NCI-H82 treated with DMSO at 0.1 percent for 48 hours (cell line): ENCODE results near the gene MT1G.
"Not testable (repeated sequence)": the region's sequence is repeated elsewhere in the genome, so short reads cannot be mapped to it uniquely, and the experiment has no call there.

Source experiments
- DNase-seq: peaks from one replicate; lab custom pipeline; 2025; ENCODE audit not compliant: unreplicated experiment; lab: John Stamatoyannopoulos, UW

The MT1G gene

DNA sequence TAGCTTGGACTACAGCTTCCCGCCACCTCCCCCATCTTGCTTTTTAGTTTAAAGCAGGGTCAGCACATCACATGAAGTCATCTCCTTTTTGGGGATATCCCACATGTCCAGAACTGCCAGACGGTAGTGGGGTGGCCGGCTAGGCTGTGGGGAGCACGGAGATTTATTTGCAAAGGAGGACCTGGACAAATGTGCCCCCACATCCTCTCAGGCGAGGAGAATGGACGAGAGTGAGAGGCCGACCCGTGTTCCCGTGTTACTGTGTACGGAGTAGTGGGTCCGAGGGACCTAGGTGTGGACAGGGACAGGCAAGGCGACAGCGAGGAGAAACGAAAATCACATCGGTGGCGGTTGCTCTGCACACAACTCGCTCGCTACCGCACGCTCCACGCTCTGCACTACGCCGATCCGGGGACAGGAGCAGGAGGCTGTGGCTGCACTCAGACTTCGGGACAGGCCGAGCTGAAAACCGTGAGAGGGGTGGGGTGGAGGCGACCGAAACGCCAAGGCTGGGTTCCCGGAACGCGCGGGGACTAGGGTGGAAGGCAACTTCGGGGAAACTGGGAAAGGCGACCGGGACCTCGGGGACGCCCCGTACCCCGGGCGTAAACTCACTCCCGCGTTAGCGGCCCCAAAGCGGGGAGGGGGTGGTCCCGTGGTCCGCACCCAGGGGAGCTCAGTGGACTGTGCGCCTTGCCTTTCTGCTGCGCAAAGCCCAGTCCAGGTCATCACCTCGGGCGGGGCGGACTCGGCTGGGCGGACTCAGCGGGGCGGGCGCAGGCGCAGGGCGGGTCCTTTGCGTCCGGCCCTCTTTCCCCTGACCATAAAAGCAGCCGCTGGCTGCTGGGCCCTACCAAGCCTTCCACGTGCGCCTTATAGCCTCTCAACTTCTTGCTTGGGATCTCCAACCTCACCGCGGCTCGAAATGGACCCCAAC, 29.8 kb downstream of the MT1G start, which contains the start of gene MT1A:
Gene MT1A, plus strand, starts transcription at position 853 of the 937 bp plus-strand sequence. Its CDS starts 73 bp downstream, at position 926.
- DNase-seq, result no peak

DNA sequence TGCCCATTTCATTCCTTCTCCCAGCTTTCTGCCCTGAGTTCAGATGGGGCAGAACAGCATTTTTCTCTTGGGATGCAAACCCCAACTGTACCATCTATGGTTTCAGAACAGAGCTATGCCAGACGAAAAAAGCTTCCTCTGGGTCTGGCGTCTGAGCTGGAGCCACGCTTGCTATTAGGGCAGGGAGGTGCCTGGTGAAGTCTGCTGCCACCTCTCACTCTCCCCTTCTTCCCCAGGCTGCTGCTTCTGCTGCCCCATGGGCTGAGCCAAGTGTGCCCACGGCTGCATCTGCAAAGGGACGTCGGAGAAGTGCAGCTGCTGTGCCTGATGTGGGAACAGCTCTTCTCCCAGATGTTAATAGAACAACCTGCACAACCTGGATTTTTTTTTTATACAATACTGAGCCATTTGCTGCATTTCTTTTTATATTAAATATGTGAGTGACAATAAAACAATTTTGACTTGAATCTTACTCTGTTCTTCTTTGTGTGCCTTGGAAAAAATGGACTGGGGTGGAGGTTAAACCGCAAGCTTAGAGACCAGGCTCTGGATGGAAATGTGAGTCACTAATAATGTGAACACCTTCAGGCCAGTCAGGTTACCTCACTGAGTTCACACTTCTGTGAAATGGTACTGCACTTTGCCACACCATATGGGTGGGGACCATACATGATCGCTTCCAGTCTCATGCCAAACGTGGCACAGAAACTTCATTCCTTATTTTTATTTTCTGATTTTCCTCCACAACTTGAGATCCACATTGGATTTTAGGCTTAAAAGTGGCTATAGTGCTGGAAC, 31.1 kb downstream of the MT1G start:
- DNase-seq, result no peak

DNA sequence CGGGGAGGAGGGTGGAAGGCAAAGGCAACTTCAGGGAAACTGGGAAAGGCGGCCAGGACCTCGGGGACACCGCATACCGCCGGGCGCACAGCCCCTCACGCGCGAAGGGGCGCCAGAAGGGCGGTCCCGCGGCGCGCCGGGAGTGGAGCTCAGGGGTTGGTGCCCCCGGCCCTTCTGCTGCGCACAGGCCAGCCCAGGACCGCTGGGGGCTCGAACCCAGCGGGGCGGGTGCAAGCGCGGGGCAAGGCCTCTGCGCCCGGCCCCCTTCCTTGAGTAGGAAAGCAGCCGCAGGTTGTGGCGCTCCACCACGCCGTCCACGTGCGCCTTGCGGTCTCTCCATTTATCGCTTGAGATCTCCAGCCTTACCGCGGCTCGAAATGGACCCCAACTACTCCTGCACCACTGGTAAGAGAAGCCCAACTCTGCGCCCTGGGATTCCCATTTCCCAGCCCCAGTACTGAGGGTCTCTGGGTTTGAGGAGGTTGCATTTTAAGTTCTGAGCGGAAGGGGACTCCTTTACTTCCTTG, 32.4 kb downstream of the MT1G start:
- DNase-seq, result no peak

DNA sequence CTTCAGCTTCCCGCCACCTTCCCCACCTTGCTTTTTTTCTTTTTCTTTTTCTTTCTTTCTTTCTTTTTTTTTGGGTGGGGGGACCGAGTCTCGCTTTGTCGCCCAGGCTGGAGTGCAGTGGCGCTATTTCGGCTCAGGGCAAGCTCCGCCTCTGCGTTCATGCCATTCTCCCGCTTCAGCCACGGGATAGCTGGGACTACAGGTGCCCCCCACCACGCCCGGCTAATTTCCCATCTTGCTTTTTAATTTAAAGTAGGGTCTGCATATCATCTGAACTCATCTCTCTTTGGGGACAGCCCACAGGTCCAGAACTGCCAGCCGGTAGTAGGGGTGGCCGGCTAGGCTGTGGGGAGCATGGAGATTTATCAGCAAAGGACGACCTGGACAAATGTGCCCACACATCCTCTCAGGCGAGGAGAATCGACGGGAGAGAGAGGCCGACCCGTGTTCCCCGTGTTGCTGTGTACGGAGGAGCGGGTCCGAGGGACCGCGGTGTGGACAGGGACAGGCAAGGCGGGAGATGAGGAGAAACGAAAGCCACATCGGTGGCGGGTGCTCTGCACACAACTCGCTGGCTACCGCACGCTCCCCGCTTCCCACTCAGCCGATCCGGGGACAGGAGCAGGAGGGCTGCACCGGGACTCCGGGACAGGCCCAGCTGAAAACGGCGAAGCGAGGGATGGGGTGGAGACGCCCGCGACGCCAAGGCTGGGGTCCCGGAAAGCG, 33.0 kb downstream of the MT1G start:
- DNase-seq, result no peak

DNA sequence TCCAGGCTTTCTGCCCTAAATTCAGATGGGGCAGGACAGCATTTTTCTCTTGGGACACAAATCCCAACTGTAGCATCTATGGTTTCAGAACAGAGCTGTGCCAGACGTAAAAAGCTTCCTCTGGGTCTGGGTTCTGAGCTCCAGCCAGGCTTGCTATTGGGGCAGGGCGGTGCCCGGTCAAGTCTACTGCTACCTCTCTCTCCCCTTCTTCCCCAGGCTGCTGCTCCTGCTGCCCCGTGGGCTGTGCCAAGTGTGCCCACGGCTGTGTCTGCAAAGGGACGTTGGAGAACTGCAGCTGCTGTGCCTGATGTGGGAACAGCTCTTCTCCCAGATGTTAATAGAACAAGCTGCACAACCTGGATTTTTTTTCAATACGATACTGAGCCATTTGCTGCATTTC, 34.3 kb downstream of the MT1G start:
- no peak for DNase-seq

DNA sequence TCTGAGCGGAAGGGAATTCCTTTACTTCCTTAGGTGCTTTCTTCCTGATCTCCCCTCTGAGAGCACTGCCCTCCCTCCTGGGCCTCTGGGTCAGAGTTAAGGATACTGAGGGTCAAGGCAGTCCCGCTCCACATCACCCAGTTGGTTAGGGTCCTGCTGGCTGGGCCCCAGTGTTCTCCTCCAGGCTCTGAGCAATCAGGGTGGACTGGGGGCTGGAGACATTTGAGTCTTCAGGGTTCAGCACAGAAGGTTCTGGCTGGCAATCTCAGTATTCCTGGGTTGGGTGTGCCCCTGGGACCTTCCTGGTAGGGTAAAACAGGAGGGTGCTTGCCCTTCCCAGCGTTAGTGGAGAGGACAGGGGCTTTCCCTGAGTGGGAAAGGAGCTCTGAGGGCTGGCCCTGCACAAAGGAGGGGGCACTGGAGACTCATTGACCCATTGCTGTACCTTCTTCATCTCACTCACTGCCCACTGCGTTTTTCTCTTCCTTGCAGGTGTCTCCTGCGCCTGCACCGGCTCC, 35.0 kb downstream of the MT1G start:
- no peak for DNase-seq

DNA sequence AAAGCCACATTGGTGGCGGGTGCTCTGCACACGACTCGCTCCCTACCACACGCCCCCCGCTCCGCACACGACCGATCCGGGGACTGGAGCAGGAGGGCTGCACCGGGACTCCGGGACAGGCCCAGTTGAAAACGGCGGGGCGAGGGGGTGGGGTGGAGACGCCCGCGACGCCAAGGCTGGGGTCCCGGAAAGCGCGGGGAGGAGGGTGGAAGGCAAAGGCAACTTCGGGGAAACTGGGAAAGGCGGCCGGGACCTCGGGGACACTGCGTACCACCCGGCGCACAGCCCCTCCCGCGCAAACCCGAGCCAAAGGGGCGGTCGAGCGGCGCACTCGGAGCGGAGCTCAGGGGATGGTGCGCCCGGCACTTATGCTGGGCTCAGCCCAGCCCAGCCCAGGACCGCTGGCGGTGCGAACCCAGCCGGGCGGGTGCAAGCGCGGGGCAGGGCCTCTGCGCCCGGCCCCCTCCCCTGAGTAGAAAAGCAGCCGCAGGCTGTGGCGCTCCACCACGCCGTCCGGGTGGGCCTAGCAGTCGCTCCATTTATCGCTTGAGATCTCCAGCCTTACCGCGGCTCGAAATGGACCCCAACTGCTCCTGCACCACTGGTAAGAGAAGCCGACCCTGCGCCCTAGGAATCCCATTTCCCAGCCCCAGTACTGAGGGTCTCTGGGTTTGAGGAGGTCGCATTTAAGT, 35.6 kb downstream of the MT1G start, which contains the start of gene MT1M:
Gene MT1M, plus strand, starts transcription at position 504 of the 692 bp plus-strand sequence. Its CDS starts 73 bp downstream, at position 577.
- no peak for DNase-seq

DNA sequence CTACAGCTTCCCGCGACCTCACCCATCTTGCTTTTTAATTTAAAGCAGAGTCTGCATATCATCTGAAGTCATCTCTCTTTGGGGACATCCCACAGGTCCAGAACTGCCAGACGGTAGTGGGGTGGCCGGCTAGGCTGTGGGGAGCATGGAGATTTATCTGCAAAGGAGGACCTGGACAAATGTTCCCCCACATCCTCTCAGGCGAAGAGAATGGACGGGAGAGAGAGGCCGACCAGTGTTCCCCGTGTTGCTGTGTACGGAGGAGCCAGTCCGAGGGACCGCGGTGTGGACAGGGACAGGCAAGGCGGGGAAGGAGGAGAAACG, 36.1 kb downstream of the MT1G start:
- DNase-seq, result no peak

DNA sequence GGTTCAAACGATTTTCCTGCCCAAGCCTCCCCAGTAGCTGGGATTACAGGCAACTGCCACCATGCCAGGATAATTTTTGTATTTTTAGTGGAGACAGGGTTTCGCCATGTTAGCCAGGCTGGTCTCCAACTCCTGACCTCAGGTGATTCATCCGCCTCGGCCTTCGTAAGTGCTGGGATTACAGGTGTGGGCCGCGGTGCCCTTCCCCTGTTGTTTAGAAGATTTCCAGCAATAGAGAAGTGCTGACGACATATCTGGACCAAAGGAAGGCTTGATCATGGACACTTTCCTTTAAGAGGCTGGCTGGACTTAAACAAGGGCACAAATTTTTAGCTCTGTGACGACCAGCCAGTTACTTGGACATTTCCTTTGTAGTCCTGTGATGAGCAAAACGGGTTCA, 36.7 kb downstream of the MT1G start:
- no peak for DNase-seq

DNA sequence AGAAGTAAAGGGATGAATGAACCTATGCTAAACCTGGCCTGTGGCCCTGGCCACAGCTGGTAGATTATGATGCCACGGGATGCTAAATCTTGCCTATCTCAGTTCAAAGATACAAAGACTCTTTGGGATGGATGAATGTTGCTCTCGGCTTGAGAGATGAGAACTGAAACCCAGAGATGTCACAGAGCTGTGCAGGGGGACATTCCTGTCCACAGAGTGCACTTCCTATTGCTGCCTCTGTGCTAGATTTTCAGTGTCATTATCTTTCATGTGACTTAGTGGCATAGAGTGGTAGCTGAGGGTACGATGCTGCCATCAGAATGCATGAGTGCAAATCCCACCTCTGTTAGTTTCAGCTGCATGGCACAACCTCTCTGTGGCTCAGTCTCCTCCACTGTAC, 37.7 kb downstream of the MT1G start:
- no peak for DNase-seq

DNA sequence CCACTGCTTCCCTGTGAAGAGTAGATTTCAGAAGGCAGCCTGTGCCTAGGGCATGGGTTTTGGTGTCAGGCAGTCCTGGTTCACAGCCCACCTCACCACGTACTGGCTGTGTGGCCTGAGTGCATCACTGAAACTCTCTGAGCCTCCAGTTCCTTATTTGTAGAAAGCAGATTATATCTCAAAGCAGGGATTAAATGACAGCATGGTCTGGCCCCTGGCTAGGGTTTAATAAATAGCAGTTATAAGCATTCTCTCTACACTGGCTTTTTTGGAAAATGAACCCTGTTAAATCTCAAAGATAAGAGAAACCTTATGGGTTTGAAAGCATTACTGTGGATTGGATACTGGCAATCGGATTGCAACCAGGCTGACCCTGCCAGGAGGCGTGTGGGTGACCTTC, 38.3 kb downstream of the MT1G start:
- no peak for DNase-seq

DNA sequence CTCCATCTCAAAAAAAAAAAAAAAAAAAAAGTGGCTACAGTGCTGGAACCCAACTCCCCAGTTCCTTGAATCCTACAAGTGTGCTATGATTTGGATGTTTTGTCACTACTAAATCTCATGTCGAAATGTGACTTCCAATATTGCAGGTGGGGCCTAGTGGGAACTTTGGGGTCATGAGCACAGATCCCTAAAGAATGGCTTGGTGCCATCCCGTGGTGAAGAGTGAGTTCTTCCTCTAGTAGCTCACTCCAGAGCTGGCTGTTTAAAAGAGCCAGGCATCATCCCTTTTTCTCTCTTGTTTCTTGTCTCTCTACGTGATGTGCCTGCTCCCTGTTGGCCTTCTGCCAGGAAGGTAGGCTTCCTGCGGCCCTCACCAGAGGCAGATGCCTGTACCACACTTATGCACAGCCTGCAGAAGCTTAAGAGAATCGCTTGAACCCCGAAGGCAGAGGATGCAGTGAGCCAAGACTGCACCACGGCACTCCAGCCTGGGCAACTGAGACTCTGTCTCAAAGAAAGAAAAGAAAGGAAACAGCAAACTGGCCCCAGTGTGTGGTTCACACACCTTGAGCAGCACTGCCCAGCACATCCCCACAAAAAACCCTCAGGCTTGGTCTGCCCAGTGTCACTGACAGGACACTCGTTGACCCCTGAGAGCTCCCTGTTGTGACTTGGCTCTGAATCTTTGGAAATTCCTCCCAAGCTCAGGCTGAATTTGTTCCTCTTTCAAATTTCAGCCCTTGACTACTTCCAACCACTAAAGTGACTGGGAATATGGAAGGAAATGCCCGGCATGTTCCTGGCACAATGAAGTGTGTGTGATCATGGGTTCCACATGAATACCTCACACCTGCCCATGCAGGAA, 39.1 kb downstream of the MT1G start:
- DNase-seq, result no peak

DNA sequence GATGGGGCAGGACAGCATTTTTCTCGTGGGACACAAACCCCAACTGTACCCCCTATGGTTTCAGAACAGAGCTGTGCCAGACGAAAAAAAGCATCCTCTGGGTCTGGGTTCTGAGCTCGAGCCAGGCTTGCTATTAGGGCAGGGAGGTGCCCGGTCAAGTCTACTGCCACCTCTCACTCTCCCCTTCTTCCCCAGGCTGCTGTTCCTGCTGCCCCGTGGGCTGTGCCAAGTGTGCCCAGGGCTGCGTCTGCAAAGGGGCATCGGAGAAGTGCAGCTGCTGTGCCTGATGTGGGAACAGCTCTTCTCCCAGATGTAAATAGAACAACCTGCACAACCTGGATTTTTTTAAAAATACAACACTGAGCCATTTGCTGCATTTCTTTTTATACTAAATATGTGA, 41.2 kb downstream of the MT1G start:
- DNase-seq, result no peak

DNA sequence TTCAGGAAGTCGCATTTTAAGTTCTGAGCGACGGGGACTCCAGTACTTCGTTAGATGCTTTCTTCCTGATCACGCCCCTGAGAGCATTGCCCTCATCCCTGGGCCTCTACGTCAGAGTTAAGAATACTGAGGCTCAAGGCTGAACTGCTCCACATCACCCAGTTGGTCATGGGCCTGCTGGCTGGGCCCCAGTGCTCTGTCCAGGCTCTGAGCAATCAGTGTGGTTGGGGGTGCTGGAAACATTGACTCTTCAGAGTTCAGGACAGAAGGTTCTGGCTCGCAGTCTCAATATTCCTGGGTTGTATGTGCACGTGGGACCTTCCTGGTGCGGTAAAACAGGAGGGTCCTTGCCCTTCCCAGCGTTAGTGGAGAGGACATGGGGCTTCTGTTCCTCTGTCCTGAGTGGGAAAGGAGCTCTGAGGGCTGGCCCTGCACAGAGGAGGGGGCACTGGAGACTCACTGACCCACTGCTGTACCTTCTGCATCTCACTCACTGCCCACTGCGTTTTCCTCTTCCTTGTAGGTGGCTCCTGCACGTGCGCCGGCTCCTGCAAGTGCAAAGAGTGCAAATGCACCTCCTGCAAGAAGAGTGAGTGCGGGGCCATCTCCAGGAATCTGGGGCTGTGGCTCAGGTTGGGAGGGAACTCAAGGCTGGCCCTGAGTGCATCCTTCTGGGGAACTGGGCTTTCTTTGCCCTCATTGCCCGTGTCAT, 41.8 kb downstream of the MT1G start:
- DNase-seq, result no peak

DNA sequence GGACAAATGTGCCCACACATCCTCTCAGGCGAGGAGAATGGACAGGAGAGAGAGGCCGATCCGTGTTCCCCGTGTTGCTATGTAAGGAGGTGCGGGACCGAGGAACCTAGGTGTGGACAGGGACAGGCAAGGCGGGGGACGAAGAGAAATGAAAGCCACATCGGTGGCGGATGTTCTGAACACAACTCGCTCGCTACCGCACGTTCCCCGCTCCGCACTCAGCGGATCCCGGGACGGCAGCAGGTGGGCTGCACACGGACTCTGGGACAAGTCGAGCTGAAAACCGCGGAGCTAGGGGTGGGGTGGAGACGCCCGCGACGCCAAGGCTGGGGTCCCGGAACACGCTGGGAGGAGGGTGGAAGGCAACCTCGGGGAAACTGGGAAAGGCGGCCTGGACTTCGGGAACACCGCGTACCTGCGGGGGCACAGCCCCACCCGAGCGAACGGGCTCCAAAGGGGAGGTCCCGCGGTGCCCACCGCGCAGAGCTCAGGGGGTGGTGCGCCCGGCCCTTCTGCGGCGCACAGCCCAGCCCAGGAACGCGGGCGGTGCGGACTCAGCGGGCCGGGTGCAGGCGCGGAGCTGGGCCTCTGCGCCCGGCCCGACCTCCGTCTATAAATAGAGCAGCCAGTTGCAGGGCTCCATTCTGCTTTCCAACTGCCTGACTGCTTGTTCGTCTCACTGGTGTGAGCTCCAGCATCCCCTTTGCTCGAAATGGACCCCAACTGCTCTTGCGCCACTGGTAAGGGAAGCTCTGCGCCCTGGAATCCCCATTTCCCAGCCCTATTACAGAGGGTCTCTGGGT, 42.5 kb downstream of the MT1G start, which contains the start of gene MT1E:
Gene MT1E, plus strand, starts transcription at position 642 of the 803 bp plus-strand sequence. Its CDS starts 71 bp downstream, at position 713.
- no peak for DNase-seq

DNA sequence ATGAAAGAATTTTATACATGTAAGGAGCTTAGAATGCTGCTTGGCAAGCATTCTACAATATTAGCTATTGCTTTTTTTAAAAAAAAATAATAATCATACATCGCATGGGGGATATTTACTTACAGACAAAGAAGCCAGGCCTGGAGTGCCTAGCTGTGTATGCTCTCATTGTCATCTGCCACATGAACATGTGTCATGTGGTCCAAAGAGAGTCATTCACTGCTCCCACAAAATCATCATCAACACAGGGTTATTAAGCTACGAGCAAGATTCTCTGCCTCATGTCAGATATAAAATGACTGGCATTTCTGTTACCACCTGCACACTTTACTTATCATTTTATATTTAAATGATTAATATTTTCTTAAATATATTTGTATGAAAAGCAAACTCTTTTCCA, 44.2 kb downstream of the MT1G start:
- no peak for DNase-seq

DNA sequence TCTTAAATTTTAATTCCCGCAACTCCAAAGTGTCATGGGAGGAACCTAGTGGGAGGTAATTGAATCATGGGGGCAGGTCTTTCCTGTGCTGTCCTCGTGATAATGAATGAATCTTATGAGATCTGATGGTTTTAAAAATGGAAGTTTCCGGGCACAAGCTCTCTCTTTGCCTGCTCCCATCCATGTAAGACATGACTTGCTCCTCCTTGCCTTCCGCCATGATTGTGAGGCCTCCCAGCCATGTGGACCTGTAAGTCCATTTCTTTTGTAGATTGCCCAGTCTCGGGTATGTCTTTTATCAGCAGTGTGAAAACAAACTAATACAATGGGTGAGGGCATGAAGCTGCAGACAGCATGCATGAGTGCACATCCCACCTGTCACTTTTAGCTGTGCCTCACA, 44.7 kb downstream of the MT1G start:
- not testable (repeated sequence) for DNase-seq
